Epidermal melanocyte (primary cell): Measurements from ENCODE around the gene ACTA2.

Source experiments
- DNase-seq: peaks from one replicate; pipeline ENCODE4 v3.0.0; 2011; ENCODE audit warnings: low spot score; ENCODE audit not compliant: insufficient read length

Gene ACTA2

GRCh38 chr10:88920198-88920597 lies 32.4 kb downstream of the ACTA2 start:
- no peak for DNase-seq

- no peak for DNase-seq
Measured at GRCh38 chr10:88919041-88919440, 33.5 kb downstream of the ACTA2 start.

GRCh38 chr10:88918191-88918905 lies 34.2 kb downstream of the ACTA2 start:
- DNase-seq = no peak

GRCh38 chr10:88916986-88917385 lies 35.6 kb downstream of the ACTA2 start:
- no peak for DNase-seq

- no peak for DNase-seq
Measured at GRCh38 chr10:88916231-88916630, 36.3 kb downstream of the ACTA2 start.

GRCh38 chr10:88915781-88916180 lies 36.8 kb downstream of the ACTA2 start:
- DNase-seq = no peak

- DNase-seq = no peak
Measured at GRCh38 chr10:88913788-88914187, 38.8 kb downstream of the ACTA2 start.

- no peak for DNase-seq
Measured at GRCh38 chr10:88913127-88913526, 39.4 kb downstream of the ACTA2 start.

GRCh38 chr10:88911851-88912250 lies 40.7 kb downstream of the ACTA2 start:
- no peak for DNase-seq

- no peak for DNase-seq
Measured at GRCh38 chr10:88911116-88911515, 41.5 kb downstream of the ACTA2 start.

- no peak for DNase-seq
Measured at GRCh38 chr10:88908194-88908593, 44.4 kb downstream of the ACTA2 start.

- no peak for DNase-seq
Measured at GRCh38 chr10:88906921-88907320, 45.7 kb downstream of the ACTA2 start.

- DNase-seq = no peak
Measured at GRCh38 chr10:88903715-88904114, 48.9 kb downstream of the ACTA2 start.

- DNase-seq = no peak
Measured at GRCh38 chr10:88901984-88902789, 50.4 kb downstream of the ACTA2 start.

- no peak for DNase-seq
Measured at GRCh38 chr10:88901206-88901983, 51.2 kb downstream of the ACTA2 start.

- DNase-seq = no peak
Measured at GRCh38 chr10:88899886-88900285, 52.7 kb downstream of the ACTA2 start.

GRCh38 chr10:88898727-88899126 lies 53.8 kb downstream of the ACTA2 start:
- DNase-seq = no peak

GRCh38 chr10:88896994-88897853 lies 55.3 kb downstream of the ACTA2 start:
- DNase-seq = no peak

- DNase-seq = no peak
Measured at GRCh38 chr10:88896372-88896993, 56.1 kb downstream of the ACTA2 start.

GRCh38 chr10:88895250-88895649 lies 57.3 kb downstream of the ACTA2 start:
- no peak for DNase-seq

- DNase-seq = no peak
Measured at GRCh38 chr10:88893611-88894010, 59.0 kb downstream of the ACTA2 start.
